Skeletal muscle satellite cell (primary cell): ENCODE measurements around the gene RPS6KA5.

Experiments used
- H3K27me3 ChIP-seq: 2 replicates; pipeline ENCODE4 v1.7.0; 2013; ENCODE audit warnings: low read length; ENCODE audit not compliant: control insufficient read depth, insufficient read depth
- H3K36me3 ChIP-seq: 2 replicates; pipeline ENCODE4 v1.7.0; 2013; ENCODE audit warnings: mild to moderate bottlenecking, control low read depth, low read length; ENCODE audit not compliant: insufficient read depth
- H3K4me1 ChIP-seq: 2 replicates; pipeline ENCODE4 v1.7.0; 2013; ENCODE audit warnings: low read length; ENCODE audit not compliant: control insufficient read depth, insufficient read depth
- H3K4me2 ChIP-seq: 2 replicates; pipeline ENCODE4 v1.7.0; 2013; ENCODE audit warnings: mild to moderate bottlenecking, low read length
- H3K4me3 ChIP-seq: 2 replicates; pipeline ENCODE4 v1.7.0; 2013; ENCODE audit warnings: low read length
- H3K9ac ChIP-seq: 2 replicates; pipeline ENCODE4 v1.7.0; 2013; ENCODE audit warnings: mild to moderate bottlenecking, low read depth, low read length, moderate library complexity
- H3K9me3 ChIP-seq: replicated peaks from 2 replicates; pipeline ENCODE4 v1.7.0; 2013; ENCODE audit warnings: mild to moderate bottlenecking, control low read depth, low read length

Gene RPS6KA5

DNA sequence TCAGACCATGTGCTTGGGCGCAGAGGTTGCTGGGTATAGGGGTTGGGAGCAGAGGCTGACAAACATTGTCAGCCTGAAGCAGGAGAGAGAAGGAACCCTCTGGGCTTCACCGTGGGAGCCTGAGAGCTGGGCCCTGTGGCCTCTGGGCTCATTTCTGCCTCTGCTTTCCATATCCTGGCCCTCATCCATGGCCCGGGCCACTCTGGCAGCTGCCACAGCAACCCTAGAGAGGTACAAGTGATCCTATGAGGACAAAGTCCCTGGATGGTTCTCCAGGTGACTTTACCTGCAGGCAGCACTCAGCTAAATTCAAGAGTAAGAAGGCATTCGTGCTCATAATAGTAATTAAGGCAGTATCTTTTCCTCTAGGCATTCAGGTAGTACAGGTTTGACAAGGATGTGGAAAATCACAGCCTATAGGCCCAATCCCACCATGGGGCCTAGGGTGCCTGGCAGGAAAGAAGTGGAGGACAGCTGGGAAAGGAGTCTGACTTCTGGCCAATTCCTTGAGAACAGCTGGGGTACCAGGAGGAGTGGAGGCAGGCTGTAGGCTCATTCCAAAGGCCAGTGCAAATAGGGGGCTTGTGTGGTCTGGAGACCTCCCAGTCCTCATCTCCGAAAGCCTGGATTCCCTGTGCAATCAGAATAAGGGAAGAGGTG lies 240.6 kb downstream of the RPS6KA5 start:
- Histone ChIP-seq H3K36me3 (no peaks in the 10 kb centered on the region), H3K4me1 (peaks cover 9% of the 10 kb centered on the region), H3K27me3 (no peaks in the 10 kb centered on the region), H3K4me2 (no peak overlapping the region), H3K9me3 (no peaks in the 10 kb centered on the region), H3K4me3 (no peak overlapping the region), H3K9ac (no peak overlapping the region)

DNA sequence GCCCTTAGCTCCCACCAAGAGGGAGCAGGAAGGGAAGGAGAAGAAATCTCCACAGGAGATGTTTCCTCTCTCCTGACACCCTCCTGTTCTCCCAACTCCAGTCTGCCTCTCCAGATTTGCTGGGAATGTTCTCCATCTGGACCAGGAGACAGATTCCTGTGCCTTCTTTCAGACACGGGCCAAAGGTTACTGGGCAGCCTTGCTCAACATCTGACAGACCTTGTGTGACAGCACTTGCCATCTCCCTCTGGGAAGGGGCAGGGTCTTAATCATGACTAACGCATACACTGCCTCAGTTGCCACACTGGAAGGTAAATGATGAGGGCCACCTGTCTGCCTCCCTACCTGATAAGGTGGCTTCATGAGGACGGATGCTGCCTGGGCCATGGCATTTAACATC lies 241.7 kb downstream of the RPS6KA5 start:
- Histone ChIP-seq H3K36me3 (no peaks in the 10 kb centered on the region), H3K4me2 (no peak overlapping the region), H3K27me3 (no peaks in the 10 kb centered on the region), H3K9ac (no peak overlapping the region), H3K4me3 (no peak overlapping the region), H3K4me1 (peaks cover 13% of the 10 kb centered on the region), H3K9me3 (no peaks in the 10 kb centered on the region)

DNA sequence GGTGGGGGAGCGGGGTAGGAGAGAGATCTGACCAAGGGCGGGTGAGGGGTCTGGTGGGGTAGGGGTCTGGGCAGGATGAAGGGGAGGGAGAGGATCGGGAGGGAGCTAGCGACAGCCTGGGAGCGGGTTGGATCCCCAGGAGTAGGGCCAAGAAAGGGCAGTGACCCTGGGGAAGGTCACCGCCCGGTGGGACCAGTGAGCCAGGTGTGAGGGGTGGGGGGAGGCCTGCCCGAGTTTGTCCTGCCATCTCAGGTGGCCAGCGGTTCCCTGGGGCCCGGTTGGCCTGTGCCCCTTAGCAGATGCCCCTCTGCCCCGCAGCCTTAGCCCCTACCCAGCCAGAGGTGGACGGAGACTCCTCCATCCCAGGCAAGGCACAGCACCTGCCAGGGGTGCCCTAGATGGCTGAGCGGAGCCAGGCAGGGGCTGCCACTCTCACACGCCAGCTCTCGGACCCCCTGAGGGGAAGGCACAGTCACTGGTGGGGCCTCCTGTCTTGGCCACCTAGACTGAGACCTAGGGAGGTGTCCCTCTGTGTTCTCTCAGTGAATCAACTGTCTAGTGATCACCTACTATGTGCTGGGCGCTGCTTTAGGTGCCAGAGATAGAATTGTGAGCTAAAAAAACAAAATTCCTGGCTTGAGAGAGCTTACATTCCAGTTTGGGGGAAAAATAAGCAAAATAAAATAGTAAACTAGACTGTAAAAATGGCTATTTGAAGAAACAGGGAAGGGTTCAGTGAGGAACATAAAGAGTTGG lies 243.6 kb downstream of the RPS6KA5 start:
- H3K36me3 ChIP-seq: no peaks in the 10 kb centered on the region
- H3K27me3 ChIP-seq: no peaks in the 10 kb centered on the region
- H3K4me3 ChIP-seq: peak overlapping the region; percentile 35
- H3K9ac ChIP-seq: no peak overlapping the region
- peaks cover 13% of the 10 kb centered on the region for H3K4me1 ChIP-seq
- H3K9me3 ChIP-seq: no peaks in the 10 kb centered on the region
- peak overlapping the region; percentile 42 for H3K4me2 ChIP-seq

DNA sequence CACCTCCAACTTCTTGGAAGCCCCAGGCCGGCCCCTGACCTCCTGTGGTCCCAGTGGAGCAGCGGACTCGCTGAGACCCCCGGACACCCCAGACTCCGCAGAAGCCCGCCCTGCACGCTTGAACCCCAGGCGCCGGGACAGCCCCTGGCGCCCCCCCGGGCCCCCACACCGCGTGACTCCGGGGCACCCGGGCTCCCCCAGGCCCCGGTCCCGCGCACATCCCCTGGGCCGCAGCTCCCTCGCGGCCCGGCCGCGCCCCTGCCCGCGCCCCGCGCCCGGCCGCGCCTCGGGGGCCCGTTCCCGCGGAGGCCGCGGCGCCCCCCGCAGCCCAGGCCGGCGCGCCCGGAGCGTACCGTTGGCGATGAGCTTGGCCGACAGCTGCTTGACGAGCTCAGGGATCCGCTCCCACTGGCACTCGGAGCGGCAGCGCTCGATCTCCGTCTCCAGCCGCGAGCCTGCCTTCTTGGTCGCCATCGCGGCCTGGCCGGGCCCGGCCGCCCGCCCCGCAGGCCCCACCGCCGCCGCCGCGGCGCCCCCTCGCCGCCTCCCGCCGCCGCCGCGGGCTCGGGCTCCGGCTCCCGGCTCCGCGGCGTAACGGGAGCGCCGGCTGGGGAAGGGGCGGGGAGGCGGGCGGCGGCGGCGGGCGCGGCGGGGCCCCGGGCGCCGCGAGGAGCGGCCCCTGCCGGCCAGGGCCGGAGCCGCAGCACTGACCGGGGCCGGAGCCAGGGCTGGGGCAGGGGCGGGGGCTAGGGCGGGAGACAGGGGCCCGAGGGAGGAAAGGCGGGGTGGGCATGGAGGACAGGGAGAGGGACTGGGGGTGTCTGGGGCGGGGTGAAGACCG lies 244.4 kb downstream of the RPS6KA5 start, which contains the start of gene TTC7B:
Gene TTC7B (minus strand): TSS at position 609 of the 841 bp plus-strand sequence. CDS start 135 bp downstream, at position 474.
- H3K4me3 ChIP-seq: peak within 1 kb of the TSS; percentile 76
- peak within 1 kb of the TSS; percentile 85 for H3K9ac ChIP-seq

DNA sequence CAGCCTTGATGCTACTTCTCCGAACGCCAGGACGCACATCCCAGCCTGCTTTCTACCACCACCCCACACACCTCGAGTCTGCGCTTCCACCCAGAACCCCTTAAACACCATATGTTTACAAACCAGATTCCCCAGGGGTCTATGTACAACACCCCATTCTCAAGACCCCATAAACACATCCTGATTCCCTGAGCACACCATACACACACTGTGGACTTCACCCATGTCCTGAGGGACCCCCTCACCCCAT lies 244.9 kb downstream of the RPS6KA5 start:
- no peaks in the 10 kb centered on the region for H3K36me3 ChIP-seq
- H3K4me3 ChIP-seq: peak overlapping the region; percentile 76

More for the DNA sequence above, 244.4 kb downstream of the RPS6KA5 start, which contains the start of gene TTC7B:
- no peaks in the 10 kb centered on the region for H3K9me3 ChIP-seq
- peaks cover 13% of the 10 kb centered on the region for H3K4me1 ChIP-seq
- peak within 1 kb of the TSS; percentile 86 for H3K4me2 ChIP-seq
- H3K27me3 ChIP-seq: no peaks in the 10 kb centered on the region
- H3K36me3 ChIP-seq: no peaks in the 10 kb centered on the region

DNA sequence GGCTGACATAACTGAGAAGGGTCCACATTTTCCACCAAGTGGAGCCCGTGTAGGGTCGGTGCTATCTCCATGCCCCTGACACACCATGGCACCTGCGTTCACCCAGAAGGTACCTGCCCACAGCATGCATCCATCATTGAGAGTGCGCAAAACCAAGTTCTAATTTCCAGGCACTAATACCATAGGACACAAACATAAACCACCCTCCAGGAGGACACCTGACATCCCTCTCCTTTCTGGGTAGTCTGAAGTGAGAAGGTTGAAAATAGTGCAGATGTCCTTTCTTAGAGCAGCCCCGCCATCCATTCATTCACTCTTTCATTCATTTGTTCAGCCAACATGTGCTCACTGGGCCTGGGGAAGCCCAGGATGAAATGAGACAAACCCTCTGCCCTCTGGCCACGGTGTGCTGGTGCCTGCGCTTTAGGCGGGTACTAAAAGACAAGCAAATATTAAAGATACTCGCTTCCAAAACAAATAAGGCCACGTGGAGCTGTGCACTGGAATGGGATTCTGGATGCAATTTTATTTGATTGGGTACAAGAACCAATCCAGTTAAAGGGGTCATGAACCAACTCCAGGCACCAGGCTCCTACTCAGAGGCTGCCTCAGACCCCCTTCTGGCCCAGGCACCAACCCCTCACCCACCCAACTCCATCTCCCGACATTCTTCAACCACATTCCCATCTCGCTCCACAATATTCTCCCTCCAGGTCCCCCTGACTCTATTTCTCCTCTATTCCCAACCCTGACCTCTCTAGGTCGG lies 245.5 kb downstream of the RPS6KA5 start:
- H3K36me3 ChIP-seq: no peaks in the 10 kb centered on the region
- peak overlapping the region; percentile 85 for H3K9ac ChIP-seq
- H3K9me3 ChIP-seq: no peaks in the 10 kb centered on the region
- peak overlapping the region; percentile 86 for H3K4me2 ChIP-seq
- H3K4me1 ChIP-seq: peaks cover 10% of the 10 kb centered on the region
- no peaks in the 10 kb centered on the region for H3K27me3 ChIP-seq
- peak overlapping the region; percentile 76 for H3K4me3 ChIP-seq

More for the DNA sequence above, 244.9 kb downstream of the RPS6KA5 start:
- H3K4me1 ChIP-seq: peaks cover 10% of the 10 kb centered on the region
- H3K9ac ChIP-seq: peak overlapping the region; percentile 85
- peak overlapping the region; percentile 86 for H3K4me2 ChIP-seq
- no peaks in the 10 kb centered on the region for H3K9me3 ChIP-seq
- no peaks in the 10 kb centered on the region for H3K27me3 ChIP-seq

DNA sequence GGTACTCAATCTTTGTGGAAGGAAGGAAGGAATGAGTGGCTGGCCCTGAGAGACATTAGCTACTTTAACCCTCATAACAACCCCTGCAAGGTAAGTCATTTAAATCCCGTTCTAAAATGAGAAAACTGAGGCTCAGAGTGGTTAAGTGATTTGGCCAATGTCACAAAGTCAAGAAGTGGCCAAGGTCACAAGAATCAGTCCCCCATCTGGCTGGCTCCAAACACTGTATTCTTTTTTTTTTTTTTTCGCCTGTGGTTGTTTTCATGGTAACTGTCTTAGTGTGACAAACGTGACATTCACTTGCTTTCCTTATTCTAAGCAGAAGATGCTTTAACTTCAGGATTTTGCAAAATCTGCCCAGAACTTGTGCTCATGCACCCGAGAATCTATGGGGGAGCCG lies 247.0 kb downstream of the RPS6KA5 start:
- H3K9ac ChIP-seq: no peak overlapping the region
- no peak overlapping the region for H3K4me3 ChIP-seq

DNA sequence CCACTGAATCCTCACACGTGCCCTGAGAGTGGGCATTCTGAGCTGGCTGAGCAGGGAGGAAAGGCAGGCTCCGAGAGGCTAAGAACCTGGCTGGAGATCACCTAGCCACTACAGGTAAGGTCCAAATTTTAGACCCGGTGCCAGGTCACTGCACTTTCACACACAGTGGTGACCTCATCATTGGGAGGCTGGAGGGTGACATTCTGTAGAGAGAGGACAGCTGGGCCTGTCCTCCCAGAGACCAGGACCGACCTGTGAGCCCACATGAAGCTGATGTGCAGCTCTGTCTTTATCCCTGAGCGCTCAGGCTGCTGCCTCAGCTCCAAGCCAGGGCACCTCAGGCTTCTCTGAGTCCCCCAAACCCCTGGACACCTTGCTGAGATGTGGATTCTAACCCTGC lies 248.3 kb downstream of the RPS6KA5 start:
- no peaks in the 10 kb centered on the region for H3K9me3 ChIP-seq
- no peaks in the 10 kb centered on the region for H3K27me3 ChIP-seq
- no peak overlapping the region for H3K4me2 ChIP-seq
- no peaks in the 10 kb centered on the region for H3K36me3 ChIP-seq
- H3K4me1 ChIP-seq: peaks cover 26% of the 10 kb centered on the region
- no peak overlapping the region for H3K9ac ChIP-seq
- no peak overlapping the region for H3K4me3 ChIP-seq

More for the DNA sequence above, 247.0 kb downstream of the RPS6KA5 start:
- Histone ChIP-seq H3K4me2 (no peak overlapping the region), H3K4me1 (peaks cover 19% of the 10 kb centered on the region), H3K36me3 (no peaks in the 10 kb centered on the region), H3K9me3 (no peaks in the 10 kb centered on the region), H3K27me3 (no peaks in the 10 kb centered on the region)

DNA sequence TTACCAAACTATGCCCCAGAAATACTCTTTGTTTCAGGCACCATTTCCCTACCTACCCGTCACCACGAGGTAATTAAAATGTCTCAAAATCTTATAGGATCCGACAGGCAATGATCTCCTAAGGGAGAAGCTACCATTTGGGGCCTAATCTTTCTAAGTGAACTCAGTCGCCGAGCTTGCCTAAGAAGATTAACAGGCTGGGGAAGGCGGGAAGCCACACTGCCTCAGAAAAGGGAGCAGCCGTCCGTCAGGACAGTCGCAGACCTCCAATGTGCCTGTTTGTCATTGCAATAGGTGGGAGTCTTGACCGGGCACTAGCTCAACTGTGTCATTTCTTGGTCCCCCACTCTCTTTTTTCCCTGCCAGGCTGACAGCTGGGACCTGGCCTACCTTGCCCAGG lies 248.8 kb downstream of the RPS6KA5 start:
- H3K4me3 ChIP-seq: no peak overlapping the region
- H3K9me3 ChIP-seq: no peaks in the 10 kb centered on the region
- no peak overlapping the region for H3K9ac ChIP-seq
- H3K27me3 ChIP-seq: no peaks in the 10 kb centered on the region
- no peak overlapping the region for H3K4me2 ChIP-seq
- H3K36me3 ChIP-seq: no peaks in the 10 kb centered on the region
- peaks cover 26% of the 10 kb centered on the region for H3K4me1 ChIP-seq

DNA sequence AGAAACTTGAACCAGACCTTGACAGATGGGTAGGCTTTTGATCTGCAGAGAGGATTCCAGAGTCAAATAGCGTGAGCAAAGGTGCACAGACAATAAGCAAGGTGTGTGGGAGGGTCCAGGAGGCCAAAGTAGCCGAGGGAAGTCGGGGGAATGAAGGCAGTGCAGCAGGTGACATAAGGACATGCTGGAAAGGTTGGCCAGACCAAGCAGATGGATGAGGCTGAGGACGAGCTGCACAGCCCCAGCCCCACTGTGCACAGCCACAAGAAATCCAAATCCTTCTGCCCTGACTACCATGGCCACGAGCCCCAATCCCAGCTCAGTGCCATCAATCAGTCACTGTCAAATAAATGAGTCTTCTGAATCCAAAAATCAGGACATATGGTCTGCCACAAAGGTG lies 249.6 kb downstream of the RPS6KA5 start:
- H3K4me3 ChIP-seq: no peak overlapping the region
- H3K4me1 ChIP-seq: peaks cover 26% of the 10 kb centered on the region
- no peaks in the 10 kb centered on the region for H3K9me3 ChIP-seq
- no peak overlapping the region for H3K4me2 ChIP-seq
- no peaks in the 10 kb centered on the region for H3K36me3 ChIP-seq
- no peaks in the 10 kb centered on the region for H3K27me3 ChIP-seq
- no peak overlapping the region for H3K9ac ChIP-seq
